Femur (tissue), 1 donor: ENCODE measurements around the gene DNAJB2.
"Not testable (repeated sequence)": the region's sequence is repeated elsewhere in the genome, so short reads cannot be mapped to it uniquely, and the experiment has no call there.

Experiments
- DNase-seq: peaks from one replicate; pipeline ENCODE4 v3.0.0-alpha.2; 2017

Gene DNAJB2

GRCh38 chr2:219286436-219287115, 7.4 kb downstream of the DNAJB2 start:
- DNase-seq, result no peak

GRCh38 chr2:219287116-219287440, 7.9 kb downstream of the DNAJB2 start:
- not testable (repeated sequence) for DNase-seq

DNA sequence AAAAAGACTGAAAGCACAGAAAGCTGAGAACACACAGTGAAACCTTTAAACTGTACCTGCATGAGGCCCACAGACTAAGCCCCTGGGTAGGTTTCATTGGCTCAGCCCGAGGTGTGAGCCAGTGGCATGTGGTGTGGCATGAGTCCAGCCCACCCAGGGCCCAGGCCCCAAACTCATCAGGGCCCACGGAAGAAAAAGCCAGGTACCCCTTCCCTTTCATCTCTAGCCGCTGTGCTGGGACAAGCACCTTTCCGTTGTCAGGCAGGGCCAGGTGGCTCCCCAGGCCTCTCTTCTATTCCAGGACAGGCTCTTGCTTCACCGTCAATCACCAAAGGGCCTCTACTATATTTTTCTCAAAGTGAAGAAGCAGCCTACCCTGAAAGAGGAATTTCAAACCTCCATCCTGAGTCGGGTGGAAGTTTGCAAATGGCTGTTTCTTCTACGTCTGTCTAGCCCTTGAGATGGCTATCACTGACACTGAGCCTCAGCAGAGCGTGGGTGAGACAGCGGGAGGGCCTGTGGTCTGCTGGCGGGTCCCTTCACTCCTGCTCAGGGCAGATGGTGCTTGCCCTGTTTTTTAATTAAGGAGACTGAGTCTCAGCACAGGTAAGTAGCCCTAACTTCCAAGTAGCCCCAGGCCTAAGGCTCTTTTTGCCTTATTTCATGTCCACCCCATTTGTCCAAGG, 8.6 kb downstream of the DNAJB2 start:
- no peak for DNase-seq

GRCh38 chr2:219289195-219289536, 10.0 kb downstream of the DNAJB2 start:
- no peak for DNase-seq

GRCh38 chr2:219289537-219290361, 10.6 kb downstream of the DNAJB2 start:
- DNase-seq, result peak; percentile 93

- DNase-seq, result no peak
Observed at GRCh38 chr2:219290381-219291171, 11.4 kb downstream of the DNAJB2 start.

DNA sequence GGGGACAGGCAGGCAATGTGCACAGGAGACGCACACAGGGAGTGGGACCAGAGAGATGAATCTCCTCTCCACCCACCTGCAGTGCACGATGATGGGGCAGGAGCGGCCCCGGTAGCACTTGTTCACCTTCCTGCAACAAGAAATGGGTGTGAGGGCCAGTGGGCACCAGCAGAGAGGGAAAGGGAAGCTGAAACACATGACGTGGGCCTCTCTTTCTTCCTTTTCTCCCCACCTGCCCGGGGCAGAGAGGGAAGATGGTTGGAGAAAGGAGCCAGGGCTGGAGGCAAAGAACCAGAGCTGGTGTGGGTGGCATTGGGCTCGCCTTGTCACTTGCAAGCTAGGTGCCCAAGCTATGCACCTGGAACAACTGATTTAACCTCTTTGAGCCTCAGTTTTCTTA, 12.2 kb downstream of the DNAJB2 start:
- DNase-seq, result no peak

DNA sequence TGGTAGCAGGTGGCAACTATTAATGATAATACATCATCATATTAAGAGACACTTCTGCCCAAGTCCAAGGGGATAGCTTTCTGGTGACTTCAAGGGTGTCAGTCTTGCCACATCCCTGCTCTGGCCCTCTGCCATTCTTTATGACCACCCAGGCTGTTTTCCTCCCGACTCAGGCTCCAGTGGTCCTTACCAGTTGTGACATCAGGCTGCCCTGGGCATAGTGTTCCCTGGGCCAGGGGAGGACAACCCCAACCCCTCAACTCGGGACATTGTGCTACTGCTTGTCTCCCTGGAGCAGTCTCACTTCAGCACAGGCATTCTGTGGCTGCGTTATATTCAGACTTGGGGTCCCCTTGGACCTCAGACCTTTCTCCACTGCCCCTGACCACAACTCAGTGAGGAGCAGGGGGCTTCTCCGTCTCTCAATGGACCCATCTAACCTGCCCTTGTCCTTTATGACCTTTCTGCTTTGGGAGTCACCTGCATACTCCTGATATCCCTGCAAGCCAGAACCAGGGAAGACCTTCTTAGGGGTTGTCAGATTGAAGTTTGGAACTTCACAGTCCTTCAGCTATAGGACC, 12.8 kb downstream of the DNAJB2 start:
- no peak for DNase-seq

DNA sequence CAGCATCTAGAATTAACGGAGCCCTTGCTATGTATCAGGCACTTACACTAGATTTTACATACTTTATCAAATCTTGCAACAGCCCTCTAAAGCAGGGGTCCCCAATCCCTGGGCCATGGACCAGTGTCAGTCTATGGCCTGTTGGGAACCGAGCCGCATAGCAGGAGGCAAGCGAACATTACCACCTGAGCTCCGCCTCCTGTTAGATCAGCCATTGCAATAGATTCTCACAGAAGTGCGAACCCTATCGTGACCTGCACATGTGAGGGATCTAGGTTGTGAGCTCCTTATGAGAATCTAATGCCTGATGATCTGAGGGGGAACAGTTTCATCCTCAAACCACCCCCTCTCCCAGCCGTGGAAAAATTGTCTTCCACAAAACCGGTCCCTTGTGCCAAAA, 13.4 kb downstream of the DNAJB2 start:
- no peak for DNase-seq

DNA sequence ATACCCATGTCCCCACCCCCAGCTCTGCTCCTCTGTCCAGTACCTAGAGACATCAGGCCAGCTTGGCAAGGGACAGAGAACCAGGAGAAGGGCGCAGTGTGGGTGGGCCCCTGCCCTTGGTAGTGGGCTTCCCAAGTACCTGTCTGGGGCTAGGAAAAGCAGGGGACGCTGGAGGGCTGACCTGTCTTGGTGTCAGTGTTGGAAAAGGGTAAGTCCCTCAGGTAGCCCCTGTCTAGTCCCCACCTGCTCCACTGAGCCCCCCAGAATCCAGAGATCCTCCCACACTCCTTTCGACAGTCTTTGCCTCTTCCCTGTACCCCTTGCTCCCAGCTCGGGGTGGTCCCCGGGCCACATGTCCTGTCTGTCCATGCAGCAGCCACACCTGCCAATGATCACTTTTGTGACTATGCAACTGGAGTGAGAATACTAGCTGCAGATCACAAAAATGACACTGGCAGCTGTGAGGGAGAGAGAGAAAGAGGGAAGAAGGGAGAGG, 14.6 kb downstream of the DNAJB2 start:
- DNase-seq, result no peak

DNA sequence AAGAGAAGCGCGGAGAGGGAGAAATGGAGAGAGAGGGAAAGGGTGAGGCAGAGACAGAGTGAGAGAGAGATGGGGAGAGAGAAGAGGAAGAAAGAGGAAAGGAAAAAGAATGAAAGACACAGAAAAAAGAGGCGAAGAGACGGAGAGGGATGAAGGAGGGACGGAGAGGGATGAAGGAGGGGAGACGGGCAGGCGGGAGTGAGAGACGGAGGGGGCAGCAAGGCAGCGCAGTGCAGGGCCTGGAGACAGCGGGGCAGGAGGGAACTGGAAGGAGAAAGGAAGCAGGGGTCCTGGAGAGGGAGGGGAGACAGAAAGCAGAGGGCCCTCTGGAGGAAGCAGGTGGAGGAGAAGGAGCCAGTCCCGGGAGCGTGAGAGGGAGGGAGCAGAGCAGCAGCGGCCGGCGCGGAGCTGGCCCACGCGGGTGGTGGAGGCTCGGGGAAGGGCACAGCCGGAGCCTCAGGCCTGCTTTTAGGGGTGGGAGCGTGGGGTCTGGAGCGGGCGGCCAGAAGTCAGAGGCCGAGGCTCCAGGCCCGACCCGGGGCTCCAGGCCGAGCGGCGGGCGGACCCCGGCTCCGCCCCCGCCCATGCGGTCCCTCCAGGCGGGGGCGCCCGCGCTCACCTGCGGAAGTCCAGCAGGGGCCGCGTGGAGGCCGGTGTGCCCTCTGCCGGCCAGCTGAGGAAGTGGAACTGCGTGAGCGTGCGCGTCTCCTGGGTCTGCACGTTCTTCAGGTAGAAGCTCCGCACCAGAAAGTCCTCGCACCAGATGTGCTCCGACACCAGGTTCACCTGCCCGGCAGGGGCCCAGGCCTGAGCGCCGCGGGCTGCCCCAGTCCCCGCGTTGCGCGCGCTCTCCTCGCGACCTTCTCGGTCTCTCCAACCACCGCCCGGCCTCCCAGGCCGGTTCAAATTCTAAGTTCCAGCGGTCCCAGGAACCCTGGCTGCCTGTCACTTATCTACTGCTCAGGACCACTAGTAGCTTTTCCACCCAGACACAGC, 15.5 kb downstream of the DNAJB2 start:
- DNase-seq, result peak; percentile 90

DNA sequence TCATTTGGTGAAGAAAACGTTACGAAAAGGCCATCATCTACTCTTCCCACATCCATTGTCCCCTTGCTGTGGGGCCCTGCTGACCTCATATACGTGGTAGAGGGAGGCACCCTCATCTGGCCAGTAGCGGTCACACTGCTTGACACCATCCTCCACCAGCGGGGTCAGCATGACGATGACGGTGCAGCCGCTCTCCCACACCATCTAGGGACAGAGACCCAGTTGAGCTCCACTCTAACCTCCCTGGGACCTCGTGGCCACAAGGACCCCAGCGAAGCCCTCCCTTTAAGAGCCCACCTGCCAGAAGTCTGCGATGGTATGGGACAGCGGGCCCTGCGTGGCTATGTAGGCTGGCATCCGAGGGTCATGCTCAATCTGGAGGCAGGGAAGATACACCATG, 17.0 kb downstream of the DNAJB2 start:
- no peak for DNase-seq

GRCh38 chr2:219296631-219297391, 17.6 kb downstream of the DNAJB2 start:
- DNase-seq, result no peak

DNA sequence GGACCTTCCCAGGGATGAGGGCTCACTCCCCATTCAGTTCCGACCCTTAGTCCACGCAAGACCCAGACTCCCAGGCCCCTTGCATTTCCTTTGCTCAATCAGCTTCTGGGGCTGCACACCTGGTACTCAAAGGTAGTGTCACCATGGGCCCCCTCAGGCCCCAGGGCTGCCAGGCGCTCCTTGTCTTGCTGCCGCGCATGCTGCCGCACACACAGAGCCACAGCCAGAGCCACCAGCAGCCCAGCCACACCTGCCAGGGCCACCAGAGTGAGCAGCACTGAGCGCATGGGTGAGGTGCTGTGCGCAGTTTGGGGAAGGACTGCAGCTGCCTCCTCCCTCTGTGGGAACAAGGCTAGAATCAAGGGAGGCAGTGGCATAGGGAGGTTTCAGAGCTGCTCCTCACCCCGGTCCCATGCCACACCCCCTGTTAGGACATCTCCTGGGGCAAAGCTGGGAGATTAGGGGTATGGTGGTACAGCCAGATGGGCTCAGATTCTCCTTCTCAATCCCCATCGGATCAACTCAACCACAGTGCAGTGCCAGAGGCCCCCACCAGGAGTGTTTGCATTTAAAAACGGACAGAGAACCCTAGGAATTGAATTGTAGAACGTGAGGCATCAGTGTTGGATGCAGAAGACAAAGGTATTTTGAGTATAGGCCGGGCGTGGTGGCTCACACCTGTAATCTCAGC, 18.7 kb downstream of the DNAJB2 start:
- no peak for DNase-seq

GRCh38 chr2:219298759-219299371, 19.7 kb downstream of the DNAJB2 start:
- peak; percentile 91 for DNase-seq

DNA sequence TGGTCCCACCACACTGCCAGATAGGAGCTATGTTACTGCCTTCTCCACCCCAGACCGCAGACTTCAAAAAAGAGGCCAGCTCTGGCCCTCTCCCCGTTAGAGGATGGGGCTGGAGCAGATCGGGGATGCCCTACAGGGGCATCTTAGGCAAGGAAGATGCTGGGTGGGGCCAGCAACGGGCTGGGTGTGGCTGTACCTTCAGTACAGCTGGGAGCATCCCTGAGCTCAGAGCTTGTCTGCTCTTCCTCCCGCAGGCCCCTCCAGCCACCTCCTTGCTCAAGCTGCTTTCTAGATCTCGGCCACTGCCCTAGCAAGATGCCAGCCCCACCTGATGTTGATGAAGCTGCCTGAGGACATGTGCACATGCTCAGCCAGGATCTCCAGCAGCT, 20.2 kb downstream of the DNAJB2 start:
- no peak for DNase-seq

- DNase-seq, result no peak
Observed at GRCh38 chr2:219300022-219300421, 20.9 kb downstream of the DNAJB2 start.

DNA sequence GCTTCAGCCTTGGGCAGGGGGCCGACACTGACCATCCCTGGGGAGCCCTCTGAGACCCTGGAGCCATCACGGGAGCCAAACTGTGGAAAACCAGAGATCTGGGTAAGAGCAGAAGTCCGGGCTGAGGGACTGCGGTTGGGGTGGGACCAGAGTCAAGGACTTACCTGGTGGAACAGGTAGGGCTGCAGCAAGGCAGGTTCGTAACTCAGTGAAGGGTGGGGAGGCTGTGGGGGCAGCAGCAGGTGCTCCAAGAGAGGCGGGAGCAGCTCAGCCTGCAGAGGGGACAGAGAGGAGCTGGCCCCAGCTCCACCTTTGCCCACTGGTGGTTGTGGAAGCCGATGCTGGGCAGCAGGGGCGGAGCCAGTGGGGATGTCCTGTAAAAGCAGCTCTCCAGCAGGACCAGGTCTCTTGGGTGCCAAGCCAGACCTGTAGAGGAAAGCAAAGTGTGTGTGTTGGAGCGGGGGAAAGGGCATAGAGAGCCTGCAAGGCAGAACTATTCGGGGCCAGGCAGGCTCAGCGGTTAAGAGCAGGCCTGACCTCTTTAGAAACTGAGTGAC, 23.3 kb downstream of the DNAJB2 start:
- DNase-seq, result no peak

- no peak for DNase-seq
Observed at GRCh38 chr2:219304223-219304622, 25.1 kb downstream of the DNAJB2 start.
